Duodenal mucosa (tissue), 2 donors: ENCODE results near the gene IFI6.
"Not testable (repeated sequence)": the region's sequence is repeated elsewhere in the genome, so short reads cannot be mapped to it uniquely, and the experiment has no call there.

ENCODE experiments used
- H3K27ac ChIP-seq: one replicate; pipeline ENCODE4 v1.7.0; 2013; ENCODE audit warnings: low read depth, low read length
- H3K27me3 ChIP-seq, 2 donors: one replicate each; pipeline ENCODE4 v1.7.0; 2013; ENCODE audit warnings: low read length in 2 of 2, control low read depth in 1 of 2; ENCODE audit not compliant: insufficient read depth in 2 of 2, control insufficient read depth in 1 of 2
- H3K36me3 ChIP-seq, 2 donors: one replicate each; pipeline ENCODE4 v1.7.0; 2013; ENCODE audit warnings: low read length in 2 of 2, control low read depth in 1 of 2; ENCODE audit not compliant: insufficient read depth in 2 of 2, control insufficient read depth in 1 of 2
- H3K4me1 ChIP-seq, 2 donors: one replicate each; pipeline ENCODE4 v1.7.0; 2013; ENCODE audit warnings: low read length in 2 of 2, control low read depth in 1 of 2; ENCODE audit not compliant: insufficient read depth in 2 of 2, control insufficient read depth in 1 of 2
- H3K4me3 ChIP-seq, 2 donors: one replicate each; pipeline ENCODE4 v1.7.0; 2013; ENCODE audit warnings: low read length in 2 of 2, low read depth in 1 of 2
- H3K9ac ChIP-seq, 2 donors: one replicate each; pipeline ENCODE4 v1.7.0; 2013; ENCODE audit warnings: low read length in 2 of 2, low read depth in 1 of 2
- H3K9me3 ChIP-seq, 2 donors: one replicate each; pipeline ENCODE4 v1.7.0; 2013; ENCODE audit warnings: low read length in 2 of 2, control low read depth in 1 of 2; ENCODE audit not compliant: control insufficient read depth in 1 of 2

The IFI6 gene

GRCh38 chr1:27650539-27651175, 21.3 kb downstream of the IFI6 start:
- no peaks in the 10 kb centered on the region for H3K9me3 ChIP-seq
- no peak overlapping the region for H3K9ac ChIP-seq
- no peak overlapping the region for H3K27ac ChIP-seq
- H3K27me3 ChIP-seq: no peaks in the 10 kb centered on the region
- H3K4me1 ChIP-seq: no peaks in the 10 kb centered on the region
- no peaks in the 10 kb centered on the region for H3K36me3 ChIP-seq
- no peak overlapping the region for H3K4me3 ChIP-seq

GRCh38 chr1:27650171-27650538, 21.8 kb downstream of the IFI6 start:
- Histone ChIP-seq H3K36me3 (no peaks in the 10 kb centered on the region), H3K27me3 (no peaks in the 10 kb centered on the region), H3K4me3 (no peak overlapping the region), H3K4me1 (no peaks in the 10 kb centered on the region), H3K27ac (no peak overlapping the region), H3K9ac (no peak overlapping the region), H3K9me3 (no peaks in the 10 kb centered on the region)

- Histone ChIP-seq H3K4me1 (no peaks in the 10 kb centered on the region), H3K27ac (no peak overlapping the region), H3K9ac (no peak overlapping the region), H3K36me3 (no peaks in the 10 kb centered on the region), H3K27me3 (no peaks in the 10 kb centered on the region), H3K9me3 (no peaks in the 10 kb centered on the region), H3K4me3 (no peak overlapping the region)
Observed at GRCh38 chr1:27649306-27649635, 22.7 kb downstream of the IFI6 start.

- Histone ChIP-seq H3K36me3 (no peaks in the 10 kb centered on the region), H3K9me3 (no peaks in the 10 kb centered on the region), H3K4me3 (no peak overlapping the region), H3K4me1 (peaks cover 1 to 4% of the 10 kb centered on the region in 2 donors), H3K27ac (no peak overlapping the region), H3K9ac (no peak overlapping the region), H3K27me3 (no peaks in the 10 kb centered on the region)
Observed at GRCh38 chr1:27648602-27649305, 23.2 kb downstream of the IFI6 start.

GRCh38 chr1:27647328-27647727, 24.7 kb downstream of the IFI6 start:
- H3K27me3 ChIP-seq: no peaks in the 10 kb centered on the region
- H3K27ac ChIP-seq: no peak overlapping the region
- H3K9ac ChIP-seq: no peak overlapping the region
- H3K4me3 ChIP-seq: no peak overlapping the region
- no peaks in the 10 kb centered on the region for H3K36me3 ChIP-seq
- H3K4me1 ChIP-seq: peaks cover 3 to 6% of the 10 kb centered on the region in 2 donors
- H3K9me3 ChIP-seq: no peaks in the 10 kb centered on the region

- peaks cover 3 to 6% of the 10 kb centered on the region in 2 donors for H3K4me1 ChIP-seq
- H3K27ac ChIP-seq: no peak overlapping the region
- H3K9ac ChIP-seq: no peak overlapping the region
- no peaks in the 10 kb centered on the region for H3K27me3 ChIP-seq
- H3K36me3 ChIP-seq: no peaks in the 10 kb centered on the region
- H3K9me3 ChIP-seq: no peaks in the 10 kb centered on the region
- H3K4me3 ChIP-seq: no peak overlapping the region
Observed at GRCh38 chr1:27646676-27647075, 25.3 kb downstream of the IFI6 start.

- H3K9me3 ChIP-seq: no peaks in the 10 kb centered on the region
Observed at GRCh38 chr1:27645071-27645415, 26.9 kb downstream of the IFI6 start.

GRCh38 chr1:27644369-27645070, 27.5 kb downstream of the IFI6 start:
- no peak overlapping the region for H3K27ac ChIP-seq

More at GRCh38 chr1:27645071-27645415, 26.9 kb downstream of the IFI6 start:
- H3K27ac ChIP-seq: no peak overlapping the region
- H3K4me1 ChIP-seq: peaks cover 3 to 6% of the 10 kb centered on the region in 2 donors
- no peaks in the 10 kb centered on the region for H3K36me3 ChIP-seq
- H3K9ac ChIP-seq: no peak overlapping the region
- no peak overlapping the region for H3K4me3 ChIP-seq
- H3K27me3 ChIP-seq: no peaks in the 10 kb centered on the region

GRCh38 chr1:27643600-27644368, 28.2 kb downstream of the IFI6 start:
- no peak overlapping the region for H3K9ac ChIP-seq

More at GRCh38 chr1:27644369-27645070, 27.5 kb downstream of the IFI6 start:
- Histone ChIP-seq H3K27me3 (no peaks in the 10 kb centered on the region), H3K36me3 (no peaks in the 10 kb centered on the region), H3K9me3 (no peaks in the 10 kb centered on the region), H3K4me3 (no peak overlapping the region), H3K4me1 (peaks cover 3 to 6% of the 10 kb centered on the region in 2 donors), H3K9ac (no peak overlapping the region)

GRCh38 chr1:27640514-27640913, 31.5 kb downstream of the IFI6 start:
- H3K4me1 ChIP-seq, H3K4me3 ChIP-seq, H3K36me3 ChIP-seq, H3K9me3 ChIP-seq, H3K9ac ChIP-seq, H3K27ac ChIP-seq, H3K27me3 ChIP-seq: not testable (repeated sequence)

More at GRCh38 chr1:27643600-27644368, 28.2 kb downstream of the IFI6 start:
- Histone ChIP-seq H3K4me3 (no peak overlapping the region), H3K27me3 (no peaks in the 10 kb centered on the region), H3K4me1 (peaks cover 3 to 6% of the 10 kb centered on the region in 2 donors), H3K27ac (no peak overlapping the region), H3K9me3 (no peaks in the 10 kb centered on the region), H3K36me3 (no peaks in the 10 kb centered on the region)
